Adrenal gland (tissue), 12 donors: Measurements from ENCODE around the gene PRMT6. TPM values are rescaled to one million over a fixed set of nuclear protein-coding genes. Genes with fewer than 3 reads are reported as not detected.

ENCODE experiments used
- DNase-seq, 7 donors: peaks; one replicate each; pipeline ENCODE4 v3.0.0-alpha.2; 2019 to 2020
- H3K27ac ChIP-seq, 5 donors: fragments of 200-600 bp; sonication (generic) in 4 of 5; 1 replicate in 3 of 5; 2 replicates in 2 of 5; pipeline versions ENCODE4 v1.5.1 to v1.8.0; 2016 to 2020; ENCODE audit warnings: mild to moderate bottlenecking in 1 of 5
- H3K27me3 ChIP-seq: fragments of 200-600 bp; 2 replicates; pipeline ENCODE4 v1.8.0; 2021
- H3K36me3 ChIP-seq, 2 donors: fragments of 200-600 bp; replicated peaks in 1 of 2; 1 replicate in 1 of 2; 2 replicates in 1 of 2; pipeline versions ENCODE4 v1.5.1 to v1.8.0; 2018 to 2022
- H3K4me1 ChIP-seq, 2 donors: fragments of 200-600 bp; replicated peaks in 1 of 2; 1 replicate in 1 of 2; 2 replicates in 1 of 2; pipeline versions ENCODE4 v1.5.1 to v1.8.0; 2018 to 2021
- H3K4me3 ChIP-seq, 4 donors: fragments of 200-600 bp; sonication (generic) in 3 of 4; one replicate each; pipeline ENCODE4 v1.5.1; 2016 to 2018
- H3K9me3 ChIP-seq, 3 donors: fragments of 200-600 bp; sonication (generic) in 1 of 3; replicated peaks in 1 of 3; 1 replicate in 2 of 3; 2 replicates in 1 of 3; pipeline versions ENCODE4 v1.5.1 to v1.8.0; 2016 to 2021
- POLR2A ChIP-seq, 2 donors: fragments of 450-650 bp; IDR thresholded peaks; one replicate each; pipeline ENCODE4 v1.6.1; 2017; ENCODE audit warnings: antibody characterized with exemption in 2 of 2, mild to moderate bottlenecking in 2 of 2, moderate library complexity in 1 of 2
- WGBS, 4 donors: extraction: QIAGEN DNeasy Blood & Tissue Kit in 2 of 4; methylation state at CpG; one replicate each; pipeline versions ENCODE4 v1.1.5 to v1.1.7; 2013 to 2017; 5-methylcytosine and 5-hydroxymethylcytosine counted together
- intact Hi-C, 2 donors: fragments of 100-400 bp; cut with DNase I; formaldehyde crosslinking; loops; one replicate each; pipeline versions ENCODE4 v1.14.1 to v1.15.0; 2022 to 2023
- polyA plus RNA-seq, 3 donors: library from polyadenylated mRNA; stranded (reverse); fragments of 200-250 nt in 2 of 3; fragments of 350-450 nt in 1 of 3; fragmentation: Illumina TruSeq in 1 of 3; extraction: RNeasy Lipid Tissue Mini Kit (QIAGEN cat#74804) in 1 of 3; gene quantifications; one replicate each; pipeline ENCODE4 v1.2.3, GENCODE V29; 2013 to 2014
- total RNA-seq, 9 donors: library from RNA; depleted of rRNA in 4 of 9; stranded (reverse); fragments of >200 nt in 4 of 9; fragments of 120-200 nt in 1 of 9; fragmentation: NEBNext Ultra II Directional in 1 of 9; extraction: Animal tissue kit (Norgen Biotek cat#: 25700) in 1 of 9; gene quantifications; one replicate each; pipeline versions ENCODE4 v1.1.0 to v1.2.4, GENCODE V29; 2013 to 2023
- TF ChIP-seq, protein P1 (sequence below), 6 experiments: fragments of 450-650 bp in 4 of 6; fragments of 200-600 bp in 2 of 6; sonication (generic) in 1 of 6; IDR thresholded peaks; 1 replicate in 5 of 6; 2 replicates in 1 of 6; pipeline versions ENCODE4 v1.5.1 to v1.8.0; 2016 to 2021; ENCODE audit warnings: antibody characterized with exemption in 6 of 6, mild to moderate bottlenecking in 2 of 6, moderate library complexity in 1 of 6
- donor health status: healthy with polysubstance abuse.
- donor health status: Bipolar disorder and iron deficiency.
- donor health status: DM: yes; HTN: yes; CAD: no.
- donor health status: DM: no; HTN: no; CAD: no.
- donor health status: DM: no; HTN: no; CAD: no.
- donor health status: DM: yes; HTN: yes; CAD: no.

PRMT6 gene
- total and polyA plus RNA-seq, 12 donors: 9.0 to 30.4 (median 17.6) TPM

DNA sequence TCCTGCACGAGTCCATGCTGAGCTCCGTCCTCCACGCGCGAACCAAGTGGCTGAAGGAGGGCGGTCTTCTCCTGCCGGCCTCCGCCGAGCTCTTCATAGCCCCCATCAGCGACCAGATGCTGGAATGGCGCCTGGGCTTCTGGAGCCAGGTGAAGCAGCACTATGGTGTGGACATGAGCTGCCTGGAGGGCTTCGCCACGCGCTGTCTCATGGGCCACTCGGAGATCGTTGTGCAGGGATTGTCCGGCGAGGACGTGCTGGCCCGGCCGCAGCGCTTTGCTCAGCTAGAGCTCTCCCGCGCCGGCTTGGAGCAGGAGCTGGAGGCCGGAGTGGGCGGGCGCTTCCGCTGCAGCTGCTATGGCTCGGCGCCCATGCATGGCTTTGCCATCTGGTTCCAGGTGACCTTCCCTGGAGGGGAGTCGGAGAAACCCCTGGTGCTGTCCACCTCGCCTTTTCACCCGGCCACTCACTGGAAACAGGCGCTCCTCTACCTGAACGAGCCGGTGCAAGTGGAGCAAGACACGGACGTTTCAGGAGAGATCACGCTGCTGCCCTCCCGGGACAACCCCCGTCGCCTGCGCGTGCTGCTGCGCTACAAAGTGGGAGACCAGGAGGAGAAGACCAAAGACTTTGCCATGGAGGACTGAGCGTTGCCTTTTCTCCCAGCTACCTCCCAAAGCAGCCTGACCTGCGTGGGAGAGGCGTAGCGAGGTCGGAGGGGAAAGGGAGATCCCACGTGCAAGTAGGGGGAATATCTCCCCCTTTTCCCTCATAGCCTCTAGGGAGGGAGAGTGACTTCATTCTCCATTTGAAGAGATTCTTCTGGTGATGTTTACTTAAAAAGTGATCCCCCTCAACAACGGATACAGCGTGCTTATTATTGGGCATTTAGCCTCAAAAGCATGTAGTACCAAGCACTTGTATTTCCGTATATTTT, 991 bp downstream of the PRMT6 start:
- WGBS, 4 donors: 6 to 44% (median 10%) methylated on average over 9 to 55 of the region's 55 CpGs
- Histone ChIP-seq H3K36me3 (no peaks in the 10 kb centered on the region), H3K9me3 (no peaks in the 10 kb centered on the region), H3K27ac (peak overlapping the region in 3 of 5 donors; percentile 80 to 85 (median 85)), H3K27me3 (no peaks in the 10 kb centered on the region), H3K4me3 (peak overlapping the region; percentile 56 to 92 (median 60)), H3K4me1 (peaks cover 4 to 11% of the 10 kb centered on the region in 2 donors)
- DNase-seq: peak; percentile 67 to 82 (median 71)
- peak in 1 of 2 donors; percentile 35 for TF ChIP-seq POLR2A (IDR thresholded peaks at IDR 0.05)
- TF ChIP-seq, protein P1, sequence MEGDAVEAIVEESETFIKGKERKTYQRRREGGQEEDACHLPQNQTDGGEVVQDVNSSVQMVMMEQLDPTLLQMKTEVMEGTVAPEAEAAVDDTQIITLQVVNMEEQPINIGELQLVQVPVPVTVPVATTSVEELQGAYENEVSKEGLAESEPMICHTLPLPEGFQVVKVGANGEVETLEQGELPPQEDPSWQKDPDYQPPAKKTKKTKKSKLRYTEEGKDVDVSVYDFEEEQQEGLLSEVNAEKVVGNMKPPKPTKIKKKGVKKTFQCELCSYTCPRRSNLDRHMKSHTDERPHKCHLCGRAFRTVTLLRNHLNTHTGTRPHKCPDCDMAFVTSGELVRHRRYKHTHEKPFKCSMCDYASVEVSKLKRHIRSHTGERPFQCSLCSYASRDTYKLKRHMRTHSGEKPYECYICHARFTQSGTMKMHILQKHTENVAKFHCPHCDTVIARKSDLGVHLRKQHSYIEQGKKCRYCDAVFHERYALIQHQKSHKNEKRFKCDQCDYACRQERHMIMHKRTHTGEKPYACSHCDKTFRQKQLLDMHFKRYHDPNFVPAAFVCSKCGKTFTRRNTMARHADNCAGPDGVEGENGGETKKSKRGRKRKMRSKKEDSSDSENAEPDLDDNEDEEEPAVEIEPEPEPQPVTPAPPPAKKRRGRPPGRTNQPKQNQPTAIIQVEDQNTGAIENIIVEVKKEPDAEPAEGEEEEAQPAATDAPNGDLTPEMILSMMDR (IDR thresholded peaks at IDR 0.05): no peak
- intact Hi-C loops: no loop called here

DNA sequence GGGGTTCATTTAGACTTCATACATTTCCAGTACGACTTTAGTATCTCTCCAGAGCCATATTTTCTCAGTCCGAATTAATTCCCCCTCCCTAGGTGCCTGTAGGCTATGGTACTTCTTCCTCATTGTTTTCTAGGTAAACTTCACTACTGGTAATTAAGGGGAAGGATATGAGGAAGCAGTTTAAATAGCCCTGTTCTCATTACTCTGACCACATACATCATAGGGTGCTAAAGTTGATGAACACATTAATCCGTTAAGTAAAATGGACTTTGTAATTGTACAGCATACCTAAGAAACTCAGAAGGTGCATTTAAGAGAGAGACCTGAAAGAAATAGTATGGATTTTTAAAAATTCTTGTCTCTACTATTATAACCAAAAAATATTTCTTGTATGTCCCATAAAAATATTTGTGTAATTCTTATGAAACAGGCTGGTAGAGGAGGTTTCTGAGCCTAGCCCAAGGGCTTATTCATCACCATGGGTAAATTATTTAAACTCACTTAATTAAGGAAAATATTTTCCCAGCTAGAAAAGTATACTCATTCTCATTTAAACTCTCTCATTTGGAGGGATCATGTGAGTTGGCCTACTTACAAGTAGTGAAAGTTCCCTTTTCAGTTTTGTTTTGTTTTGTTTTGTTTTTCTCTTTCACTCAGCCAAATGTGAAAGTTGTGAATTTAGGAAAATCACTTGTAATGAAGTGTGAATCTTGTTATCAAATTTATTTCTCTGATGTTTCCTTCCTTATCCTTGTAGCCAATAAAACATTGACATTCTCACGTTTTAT, 2.0 kb downstream of the PRMT6 start:
- Histone ChIP-seq H3K27ac (peak overlapping the region in 1 of 5 donors; percentile 85), H3K4me3 (no peak overlapping the region), H3K36me3 (no peaks in the 10 kb centered on the region), H3K27me3 (no peaks in the 10 kb centered on the region), H3K4me1 (peaks cover 4 to 11% of the 10 kb centered on the region in 2 donors), H3K9me3 (no peaks in the 10 kb centered on the region)
- DNase-seq: no peak
- intact Hi-C loops: no loop called here
- WGBS, 4 donors: 73 to 82% (median 74%) methylated on average over 4 of the region's 4 CpGs
- TF ChIP-seq, protein P1 (IDR thresholded peaks at IDR 0.05): no peak
- TF ChIP-seq POLR2A (IDR thresholded peaks at IDR 0.05): no peak

DNA sequence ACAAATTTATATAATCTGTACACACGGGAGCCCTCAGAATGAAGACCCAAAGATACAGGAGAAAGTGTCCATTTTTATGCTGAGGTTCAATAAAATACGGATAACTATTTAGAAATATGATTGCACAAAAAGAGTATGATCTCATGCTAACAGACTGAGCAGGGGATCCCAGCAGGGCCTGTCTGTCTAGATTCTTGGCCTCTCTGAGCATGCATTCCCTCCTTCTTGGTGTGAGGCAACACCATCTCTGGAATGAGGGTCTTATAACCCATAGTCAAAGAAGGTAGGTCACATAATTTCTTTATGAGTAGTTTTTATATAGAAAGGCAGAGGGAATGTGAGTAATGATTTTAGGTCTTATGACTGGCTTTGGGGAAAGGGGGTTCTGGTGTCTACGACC, 5.4 kb downstream of the PRMT6 start:
- 92 to 95% (median 94%) methylated on average over 3 of the region's 3 CpGs for WGBS, 4 donors
- no peak overlapping the region for H3K27ac ChIP-seq
- intact Hi-C loops: no loop called here

More for the DNA sequence above, 5.4 kb downstream of the PRMT6 start:
- Histone ChIP-seq H3K27me3 (no peaks in the 10 kb centered on the region), H3K4me3 (no peak overlapping the region), H3K4me1 (peaks cover 4 to 11% of the 10 kb centered on the region in 2 donors), H3K9me3 (no peaks in the 10 kb centered on the region), H3K36me3 (no peaks in the 10 kb centered on the region)
- TF ChIP-seq, protein P1 (IDR thresholded peaks at IDR 0.05): no peak
- TF ChIP-seq POLR2A (IDR thresholded peaks at IDR 0.05): no peak
- DNase-seq: no peak
